ENCODE measurements around the gene DZIP1L.

Gene DZIP1L

GRCh38 chr3:138140940-138141339 is 25.5 kb upstream of the DZIP1L start:
- Mint-ChIP-seq H3K9me3 (peaks cover 15% of the 10 kb centered on the region), H3K27ac (no peak overlapping the region), H3K4me3 (no peak overlapping the region), H3K4me1 (no peaks in the 10 kb centered on the region), H3K27me3 (ENCODE audit: low read depth, poor library complexity) (peaks cover 2% of the 10 kb centered on the region), H3K36me3 (ENCODE audit: low read depth) (no peaks in the 10 kb centered on the region)
- no peak for TF ChIP-seq CTCF (IDR thresholded peaks at IDR 0.05)
- DNase-seq, result no peak

GRCh38 chr3:138139691-138140090 is 24.3 kb upstream of the DZIP1L start:
- peaks cover 2% of the 10 kb centered on the region for H3K27me3 Mint-ChIP-seq (ENCODE audit: low read depth, poor library complexity)
- H3K36me3 Mint-ChIP-seq (ENCODE audit: low read depth), result no peaks in the 10 kb centered on the region
- H3K9me3 Mint-ChIP-seq, result peaks cover 15% of the 10 kb centered on the region
- no peaks in the 10 kb centered on the region for H3K4me1 Mint-ChIP-seq
- no peak overlapping the region for H3K4me3 Mint-ChIP-seq
- no peak for TF ChIP-seq CTCF (IDR thresholded peaks at IDR 0.05)
- no peak for DNase-seq
- no peak overlapping the region for H3K27ac Mint-ChIP-seq

GRCh38 chr3:138137861-138138260 is 22.5 kb upstream of the DZIP1L start:
- H3K27ac Mint-ChIP-seq, result no peak overlapping the region
- peaks cover 5% of the 10 kb centered on the region for H3K27me3 Mint-ChIP-seq (ENCODE audit: low read depth, poor library complexity)
- no peaks in the 10 kb centered on the region for H3K9me3 Mint-ChIP-seq
- no peak for TF ChIP-seq CTCF (IDR thresholded peaks at IDR 0.05)
- H3K36me3 Mint-ChIP-seq (ENCODE audit: low read depth), result no peaks in the 10 kb centered on the region
- no peak for DNase-seq
- no peak overlapping the region for H3K4me3 Mint-ChIP-seq
- H3K4me1 Mint-ChIP-seq, result no peaks in the 10 kb centered on the region

GRCh38 chr3:138136201-138136600 is 20.8 kb upstream of the DZIP1L start:
- Mint-ChIP-seq H3K36me3 (ENCODE audit: low read depth) (no peaks in the 10 kb centered on the region), H3K4me3 (no peak overlapping the region), H3K4me1 (no peaks in the 10 kb centered on the region)

GRCh38 chr3:138135833-138136194 is 20.4 kb upstream of the DZIP1L start:
- no peak overlapping the region for H3K27ac Mint-ChIP-seq
- no peaks in the 10 kb centered on the region for H3K36me3 Mint-ChIP-seq (ENCODE audit: low read depth)
- DNase-seq, result no peak
- no peaks in the 10 kb centered on the region for H3K9me3 Mint-ChIP-seq
- H3K4me1 Mint-ChIP-seq, result no peaks in the 10 kb centered on the region
- H3K4me3 Mint-ChIP-seq, result no peak overlapping the region
- H3K27me3 Mint-ChIP-seq (ENCODE audit: low read depth, poor library complexity), result peaks cover 13% of the 10 kb centered on the region
- no peak for TF ChIP-seq CTCF (IDR thresholded peaks at IDR 0.05)

More at GRCh38 chr3:138136201-138136600, 20.8 kb upstream of the DZIP1L start:
- TF ChIP-seq CTCF (IDR thresholded peaks at IDR 0.05), result no peak
- no peaks in the 10 kb centered on the region for H3K9me3 Mint-ChIP-seq
- no peak overlapping the region for H3K27ac Mint-ChIP-seq
- DNase-seq, result no peak
- H3K27me3 Mint-ChIP-seq (ENCODE audit: low read depth, poor library complexity), result peaks cover 10% of the 10 kb centered on the region

- no peaks in the 10 kb centered on the region for H3K36me3 Mint-ChIP-seq (ENCODE audit: low read depth)
- H3K27me3 Mint-ChIP-seq (ENCODE audit: low read depth, poor library complexity), result peaks cover 14% of the 10 kb centered on the region
- H3K4me3 Mint-ChIP-seq, result no peak overlapping the region
- no peaks in the 10 kb centered on the region for H3K4me1 Mint-ChIP-seq
- H3K9me3 Mint-ChIP-seq, result no peaks in the 10 kb centered on the region
- no peak overlapping the region for H3K27ac Mint-ChIP-seq
- no peak for TF ChIP-seq CTCF (IDR thresholded peaks at IDR 0.05)
- DNase-seq, result no peak
Observed at GRCh38 chr3:138135146-138135832, 19.9 kb upstream of the DZIP1L start.

All from nephron progenitor cell (in vitro differentiated cells).